Natural killer cell (primary cell): Measurements from ENCODE around the gene DPPA4. TPM values are rescaled to one million over a fixed set of nuclear protein-coding genes. Genes with fewer than 3 reads are reported as not detected.

Source experiments
- ATAC-seq, 3 donors: fragments of 150-1000 bp in 2 of 3; fragments of 200-7000 bp in 1 of 3; cut with Tn5 transposase; 1 replicate in 1 of 3; 2 replicates in 2 of 3; pipeline ENCODE4 v1.10.0; 2021; ENCODE audit warnings: mild to moderate bottlenecking in 2 of 3, moderate library complexity in 2 of 3
- DNase-seq, 2 donors: peaks; one replicate each; pipeline versions ENCODE4 v3.0.0 to v3.0.0-alpha.2; 2013 to 2021; ENCODE audit warnings: mixed read lengths in 1 of 2
- H3K27ac ChIP-seq: one replicate; pipeline ENCODE4 v1.5.1; 2013; ENCODE audit warnings: mild to moderate bottlenecking, low read length
- H3K27me3 ChIP-seq: one replicate; pipeline ENCODE4 v1.6.1; 2013; ENCODE audit warnings: low read length; ENCODE audit not compliant: control insufficient read depth, insufficient read depth
- H3K36me3 ChIP-seq: one replicate; pipeline ENCODE4 v1.6.1; 2013; ENCODE audit warnings: low read length; ENCODE audit not compliant: control insufficient read depth, insufficient read depth
- H3K4me1 ChIP-seq: one replicate; pipeline ENCODE4 v1.6.1; 2013; ENCODE audit warnings: low read length; ENCODE audit not compliant: control insufficient read depth, insufficient read depth
- H3K4me3 ChIP-seq: one replicate; pipeline ENCODE4 v1.5.1; 2013; ENCODE audit warnings: low read length
- H3K9me3 ChIP-seq: one replicate; pipeline ENCODE4 v1.6.1; 2013; ENCODE audit warnings: low read length; ENCODE audit not compliant: control insufficient read depth, insufficient read depth
- H3K27ac Mint-ChIP-seq, 2 donors: one replicate each; pipeline ENCODE4 v1.8.0; 2022; ENCODE audit warnings: mild to moderate bottlenecking in 2 of 2, mixed read lengths in 2 of 2, moderate library complexity in 1 of 2
- H3K27me3 Mint-ChIP-seq, 2 donors: one replicate each; pipeline ENCODE4 v1.8.0; 2022; ENCODE audit warnings: low read depth in 2 of 2, mixed read lengths in 2 of 2
- H3K36me3 Mint-ChIP-seq: one replicate; pipeline ENCODE4 v1.8.0; 2022; ENCODE audit warnings: mixed read lengths
- H3K4me1 Mint-ChIP-seq, 2 donors: one replicate each; pipeline ENCODE4 v1.8.0; 2022; ENCODE audit warnings: mixed read lengths in 2 of 2
- H3K4me3 Mint-ChIP-seq: one replicate; pipeline ENCODE4 v1.8.0; 2022; ENCODE audit warnings: mild to moderate bottlenecking, moderate library complexity, mixed read lengths
- H3K9me3 Mint-ChIP-seq, 2 donors: one replicate each; pipeline ENCODE4 v1.8.0; 2022; ENCODE audit warnings: mixed read lengths in 2 of 2
- CTCF ChIP-seq: fragments of 200-600 bp; IDR thresholded peaks from one replicate; pipeline ENCODE4 v1.8.0; 2022; ENCODE audit warnings: antibody characterized with exemption
- WGBS: methylation state at CpG from one replicate; pipeline ENCODE4 v1.1.7; 2013; ENCODE audit warnings: missing lambda C conversion rate; ENCODE audit not compliant: insufficient coverage; 5-methylcytosine and 5-hydroxymethylcytosine counted together
- intact Hi-C: fragments of 100-400 bp; cut with micrococcal nuclease; formaldehyde crosslinking; loops from one replicate; pipeline ENCODE4 v1.14.2; 2022
- total RNA-seq, 4 donors: library from RNA; stranded (reverse); fragments of 120-200 nt in 1 of 4; gene quantifications; one replicate each; pipeline versions ENCODE4 v1.2.3 to v1.2.4, GENCODE V29; 2013 to 2022

The DPPA4 gene
- total RNA-seq, 3 donors from 2014 or later (not counting 1 experiment from before 2014, with no cell fraction given), result 1.2 to 2.3 (median 1.8) TPM

- DNase-seq (no peak), ATAC-seq (no peak)
- H3K4me1 ChIP-seq, result no peaks in the 10 kb centered on the region
- H3K27me3 Mint-ChIP-seq, result no peaks in the 10 kb centered on the region
- H3K9me3 Mint-ChIP-seq, result no peaks in the 10 kb centered on the region
- no peaks in the 10 kb centered on the region for H3K9me3 ChIP-seq
- no peaks in the 10 kb centered on the region for H3K4me1 Mint-ChIP-seq
- no peak for TF ChIP-seq CTCF
- intact Hi-C loops, result no loop called here
- H3K27ac Mint-ChIP-seq, result no peak overlapping the region
- no peaks in the 10 kb centered on the region for H3K36me3 ChIP-seq
- H3K27me3 ChIP-seq, result no peaks in the 10 kb centered on the region
- WGBS, result 97% methylated on average over 5 of the region's 5 CpGs
- H3K4me3 ChIP-seq, result no peak overlapping the region
- H3K27ac ChIP-seq, result no peak overlapping the region
- no peak overlapping the region for H3K4me3 Mint-ChIP-seq
- no peaks in the 10 kb centered on the region for H3K36me3 Mint-ChIP-seq
Measured at GRCh38 chr3:109325109-109325508, 12.2 kb downstream of the DPPA4 start.

GRCh38 chr3:109316162-109316730, 21.1 kb downstream of the DPPA4 start, which contains the start of gene DPPA2:
Gene DPPA2 (minus strand): TSS chr3:109316517. CDS start chr3:109314542, 1,975 bp downstream.
- 95% methylated on average over 15 of the region's 21 CpGs for WGBS
- Histone ChIP-seq H3K9me3 (no peaks in the 10 kb centered on the region), H3K27me3 (no peaks in the 10 kb centered on the region), H3K27ac (no peak within 1 kb of the TSS), H3K4me3 (no peak within 1 kb of the TSS), H3K36me3 (no peaks in the 10 kb centered on the region), H3K4me1 (no peaks in the 10 kb centered on the region)
- Mint-ChIP-seq H3K4me1 (no peaks in the 10 kb centered on the region), H3K4me3 (no peak within 1 kb of the TSS), H3K36me3 (no peaks in the 10 kb centered on the region), H3K9me3 (no peaks in the 10 kb centered on the region), H3K27me3 (no peaks in the 10 kb centered on the region), H3K27ac (no peak within 1 kb of the TSS)
- ATAC-seq (no peak), DNase-seq (no peak)
- intact Hi-C loops, result no loop called here
- no peak for TF ChIP-seq CTCF

GRCh38 chr3:109313061-109313460, 24.3 kb downstream of the DPPA4 start:
- 100% methylated on average over 1 of the region's 1 CpG for WGBS

More at GRCh38 chr3:109313061-109313460, 24.3 kb downstream of the DPPA4 start:
- ATAC-seq (no peak), DNase-seq (no peak)
- Mint-ChIP-seq H3K4me1 (no peaks in the 10 kb centered on the region), H3K4me3 (no peak overlapping the region), H3K9me3 (peaks cover 0 to 1% of the 10 kb centered on the region in 2 donors), H3K27me3 (no peaks in the 10 kb centered on the region), H3K27ac (no peak overlapping the region), H3K36me3 (no peaks in the 10 kb centered on the region)
- no peak overlapping the region for H3K27ac ChIP-seq
- H3K27me3 ChIP-seq, result no peaks in the 10 kb centered on the region
- no peak overlapping the region for H3K4me3 ChIP-seq
- intact Hi-C loops, result no loop called here
- no peak for TF ChIP-seq CTCF
- no peaks in the 10 kb centered on the region for H3K9me3 ChIP-seq
- no peaks in the 10 kb centered on the region for H3K36me3 ChIP-seq
- no peaks in the 10 kb centered on the region for H3K4me1 ChIP-seq
